DND-41 (cell line): Measurements from ENCODE around the gene TMPRSS6.

Experiments
- EZH2 ChIP-seq: IDR thresholded peaks from 3 replicates; pipeline ENCODE4 v1.6.1; 2012; ENCODE audit warnings: borderline replicate concordance, low read depth, mild to moderate bottlenecking, moderate library complexity, low read length, inconsistent platforms; ENCODE audit not compliant: severe bottlenecking
- TF ChIP-seq, protein P1 (sequence below): IDR thresholded peaks from 2 replicates; pipeline ENCODE4 v1.5.1; 2012; ENCODE audit warnings: borderline replicate concordance, low read length, moderate library complexity, mild to moderate bottlenecking; ENCODE audit not compliant: poor library complexity, severe bottlenecking; ENCODE audit errors: extremely low read depth

GRCh38 chr22:37075046-37075445 is 34.5 kb downstream of the TMPRSS6 start:
- TF ChIP-seq, protein P1, sequence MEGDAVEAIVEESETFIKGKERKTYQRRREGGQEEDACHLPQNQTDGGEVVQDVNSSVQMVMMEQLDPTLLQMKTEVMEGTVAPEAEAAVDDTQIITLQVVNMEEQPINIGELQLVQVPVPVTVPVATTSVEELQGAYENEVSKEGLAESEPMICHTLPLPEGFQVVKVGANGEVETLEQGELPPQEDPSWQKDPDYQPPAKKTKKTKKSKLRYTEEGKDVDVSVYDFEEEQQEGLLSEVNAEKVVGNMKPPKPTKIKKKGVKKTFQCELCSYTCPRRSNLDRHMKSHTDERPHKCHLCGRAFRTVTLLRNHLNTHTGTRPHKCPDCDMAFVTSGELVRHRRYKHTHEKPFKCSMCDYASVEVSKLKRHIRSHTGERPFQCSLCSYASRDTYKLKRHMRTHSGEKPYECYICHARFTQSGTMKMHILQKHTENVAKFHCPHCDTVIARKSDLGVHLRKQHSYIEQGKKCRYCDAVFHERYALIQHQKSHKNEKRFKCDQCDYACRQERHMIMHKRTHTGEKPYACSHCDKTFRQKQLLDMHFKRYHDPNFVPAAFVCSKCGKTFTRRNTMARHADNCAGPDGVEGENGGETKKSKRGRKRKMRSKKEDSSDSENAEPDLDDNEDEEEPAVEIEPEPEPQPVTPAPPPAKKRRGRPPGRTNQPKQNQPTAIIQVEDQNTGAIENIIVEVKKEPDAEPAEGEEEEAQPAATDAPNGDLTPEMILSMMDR = no peak
- no peak for TF ChIP-seq EZH2
